T-helper 2 cell treated with Interferon-gamma antibody and Interleukin-4, amounts not matched to agents 5 μg/mL and 100 μg/mL, for 36 hours (primary cell): ENCODE data around the gene PCDHA2.
"Not testable (repeated sequence)": the region's sequence is repeated elsewhere in the genome, so short reads cannot be mapped to it uniquely, and the experiment has no call there.

Experiments used
- DNase-seq: peaks from one replicate; pipeline ENCODE4 v3.0.0; 2021; ENCODE audit warnings: low spot score
- H3K27ac Mint-ChIP-seq: one replicate; pipeline ENCODE4 v1.8.0; 2021; ENCODE audit warnings: mild to moderate bottlenecking, mixed read lengths
- H3K27me3 Mint-ChIP-seq: one replicate; pipeline ENCODE4 v1.8.0; 2021; ENCODE audit warnings: low read depth, mixed read lengths
- H3K36me3 Mint-ChIP-seq: one replicate; pipeline ENCODE4 v1.8.0; 2021; ENCODE audit warnings: low read depth, mixed read lengths
- H3K4me1 Mint-ChIP-seq: one replicate; pipeline ENCODE4 v1.8.0; 2021; ENCODE audit warnings: low read depth, mixed read lengths
- H3K4me3 Mint-ChIP-seq: one replicate; pipeline ENCODE4 v1.8.0; 2022; ENCODE audit warnings: mild to moderate bottlenecking, moderate library complexity, mixed read lengths
- H3K9me3 Mint-ChIP-seq: one replicate; pipeline ENCODE4 v1.8.0; 2021; ENCODE audit warnings: mixed read lengths

Gene PCDHA2

GRCh38 chr5:140829511-140830501 lies 35.2 kb downstream of the PCDHA2 start:
- H3K36me3 Mint-ChIP-seq, DNase-seq, H3K4me3 Mint-ChIP-seq, H3K4me1 Mint-ChIP-seq, H3K27me3 Mint-ChIP-seq, H3K27ac Mint-ChIP-seq: not testable (repeated sequence)
- peaks cover 43% of the 10 kb centered on the region for H3K9me3 Mint-ChIP-seq

- no peak within 1 kb of the TSS for H3K4me3 Mint-ChIP-seq
- no peaks in the 10 kb centered on the region for H3K27me3 Mint-ChIP-seq
- H3K4me1 Mint-ChIP-seq = no peaks in the 10 kb centered on the region
- no peak for DNase-seq
- H3K36me3 Mint-ChIP-seq = no peaks in the 10 kb centered on the region
- H3K9me3 Mint-ChIP-seq = peaks cover 22% of the 10 kb centered on the region
- H3K27ac Mint-ChIP-seq = peak within 1 kb of the TSS; percentile 10
Observed at GRCh38 chr5:140833993-140834392, 39.3 kb downstream of the PCDHA2 start, which contains the start of gene PCDHA7. TSS of gene PCDHA7 (plus strand) at chr5:140834269. CDS start at chr5:140834384, 115 bp downstream.

- H3K27ac Mint-ChIP-seq, H3K36me3 Mint-ChIP-seq, H3K27me3 Mint-ChIP-seq, H3K4me3 Mint-ChIP-seq, DNase-seq, H3K4me1 Mint-ChIP-seq: not testable (repeated sequence)
- peaks cover 18% of the 10 kb centered on the region for H3K9me3 Mint-ChIP-seq
Observed at GRCh38 chr5:140834439-140835008, 39.9 kb downstream of the PCDHA2 start.

GRCh38 chr5:140835622-140836510 lies 41.2 kb downstream of the PCDHA2 start:
- Mint-ChIP-seq H3K4me1 (no peaks in the 10 kb centered on the region), H3K27me3 (no peaks in the 10 kb centered on the region), H3K36me3 (no peaks in the 10 kb centered on the region), H3K4me3 (no peak overlapping the region), H3K27ac (no peak overlapping the region), H3K9me3 (peaks cover 27% of the 10 kb centered on the region)
- no peak for DNase-seq

GRCh38 chr5:140840978-140841962 lies 46.6 kb downstream of the PCDHA2 start, which contains the start of gene PCDHA8:
TSS of gene PCDHA8 (plus strand) at chr5:140841187. CDS start at chr5:140841322, 135 bp downstream.
- Mint-ChIP-seq H3K4me1 (no peaks in the 10 kb centered on the region), H3K9me3 (peaks cover 28% of the 10 kb centered on the region), H3K36me3 (no peaks in the 10 kb centered on the region), H3K27ac (no peak within 1 kb of the TSS), H3K27me3 (no peaks in the 10 kb centered on the region), H3K4me3 (no peak within 1 kb of the TSS)
- DNase-seq = no peak

GRCh38 chr5:140842798-140843733 lies 48.4 kb downstream of the PCDHA2 start:
- Mint-ChIP-seq H3K4me3 (no peak overlapping the region), H3K27ac (no peak overlapping the region), H3K27me3 (no peaks in the 10 kb centered on the region), H3K4me1 (no peaks in the 10 kb centered on the region), H3K9me3 (peaks cover 39% of the 10 kb centered on the region), H3K36me3 (no peaks in the 10 kb centered on the region)
- no peak for DNase-seq
